Measurements from ENCODE around the gene PIK3C2G.

GRCh38 chr12:18432206-18432605 lies 170.9 kb downstream of the PIK3C2G start:
- no peak for TF ChIP-seq CTCF (conservative IDR thresholded peaks at IDR 0.05; ENCODE audit: low read depth, low read length)
- TF ChIP-seq EZH2 (IDR thresholded peaks at IDR 0.05; ENCODE audit: low read length, unreplicated experiment) = no peak
- TF ChIP-seq EZH2phosphoT487 (IDR thresholded peaks at IDR 0.05; ENCODE audit: borderline replicate concordance, low read length) = no peak

Data from PC-3 (cell line).